ENCODE measurements around the gene ATXN1.
"Not testable (repeated sequence)": the region's sequence is repeated elsewhere in the genome, so short reads cannot be mapped to it uniquely, and the experiment has no call there.

ATXN1 gene

DNA sequence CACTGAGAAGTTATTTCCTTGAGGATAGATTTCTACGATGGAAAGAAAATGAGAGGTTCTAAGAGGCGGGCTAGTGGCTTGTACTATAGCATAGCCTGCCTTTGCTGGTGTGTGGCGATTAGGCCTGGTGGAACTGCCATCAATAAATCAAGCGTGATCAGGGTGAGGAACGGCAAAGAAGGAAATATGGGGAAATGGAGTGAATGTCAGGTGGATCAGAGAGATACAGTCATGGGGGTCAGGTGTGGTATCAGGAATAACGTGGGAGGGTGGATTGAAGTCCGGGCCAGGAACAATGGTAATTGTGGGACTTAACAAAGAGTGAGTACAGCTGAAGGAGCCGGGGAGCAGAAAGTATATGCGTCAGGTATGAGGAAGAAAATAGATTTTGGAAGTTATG, 500.7 kb downstream of the ATXN1 start:
- DNase-seq: not testable (repeated sequence)

- DNase-seq: not testable (repeated sequence)
These were observed 501.7 kb downstream of the ATXN1 start for GRCh38 chr6:16259604-16260003.

- DNase-seq: no peak
These were observed 502.6 kb downstream of the ATXN1 start for GRCh38 chr6:16258709-16259075.

DNA sequence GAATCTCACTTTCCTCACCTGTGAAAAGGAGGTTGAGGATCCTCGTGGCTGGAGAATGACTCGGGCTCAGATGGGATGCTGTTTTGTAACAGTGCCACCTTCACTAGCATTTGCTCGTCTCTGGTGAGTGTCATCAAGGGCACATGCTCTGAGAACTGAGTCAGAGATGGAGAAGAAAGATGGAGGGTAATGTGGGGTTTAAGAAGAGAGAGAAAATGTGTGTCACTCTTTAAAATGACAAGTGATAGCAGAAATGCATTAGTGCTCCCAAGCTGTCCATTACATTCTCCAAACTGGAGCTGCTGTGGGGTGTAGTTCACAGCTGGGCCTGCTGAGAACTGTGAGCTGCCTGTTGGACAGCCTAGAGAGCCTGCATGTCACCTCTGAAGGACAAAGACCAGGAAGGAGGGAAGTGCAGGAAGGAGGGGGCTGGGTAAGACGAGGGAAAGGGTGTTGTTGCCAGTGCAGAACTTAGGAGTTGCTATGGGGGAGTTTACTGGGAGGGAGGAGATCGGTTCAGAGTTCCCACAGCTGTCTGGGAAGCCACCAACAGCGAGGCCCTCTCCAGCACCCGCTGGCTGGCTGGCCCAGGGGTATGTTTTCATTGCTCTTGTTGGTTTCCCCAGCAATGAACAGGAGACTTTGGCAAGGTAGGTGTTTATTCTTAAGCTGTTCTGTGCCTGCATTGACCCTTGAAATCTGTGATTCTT, 503.1 kb downstream of the ATXN1 start:
- no peak for DNase-seq

DNA sequence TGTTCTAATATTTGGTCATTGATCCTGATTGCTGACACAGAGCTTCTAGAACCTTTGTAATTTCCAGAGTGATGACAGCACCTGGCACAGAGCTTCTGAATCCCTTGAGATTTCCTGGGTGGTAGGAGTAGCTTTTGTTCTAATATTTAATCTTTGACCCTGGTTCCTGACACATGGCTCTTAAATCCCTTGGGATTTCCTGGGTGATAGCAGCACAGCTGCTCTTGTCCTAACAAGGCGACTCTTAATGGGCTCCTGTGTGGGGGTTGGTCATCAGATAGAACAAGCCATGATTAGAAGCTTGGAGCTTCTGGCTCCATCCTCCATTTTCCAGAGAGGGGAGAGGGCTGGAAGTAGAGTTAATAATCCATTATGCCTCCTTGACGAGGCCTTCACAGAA, 504.5 kb downstream of the ATXN1 start:
- no peak for DNase-seq

DNA sequence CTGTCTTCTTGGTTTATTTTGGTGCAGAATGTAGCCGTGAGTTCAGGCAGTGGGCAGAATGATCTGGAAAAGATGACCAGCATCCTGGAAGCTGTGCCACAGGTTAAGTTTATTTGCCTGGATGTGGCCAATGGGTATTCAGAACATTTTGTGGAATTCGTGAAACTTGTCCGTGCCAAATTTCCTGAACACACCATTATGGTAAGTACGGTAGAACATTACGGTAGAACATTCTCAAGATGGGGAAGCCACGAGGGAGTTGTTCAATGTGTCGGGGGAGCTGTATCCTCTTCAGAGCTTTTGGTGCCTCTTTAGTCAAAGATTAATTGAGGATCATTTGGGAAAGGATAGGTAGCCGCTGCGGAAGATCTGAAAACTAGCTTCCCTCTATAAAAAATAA, 506.7 kb downstream of the ATXN1 start:
- no peak for DNase-seq

DNA sequence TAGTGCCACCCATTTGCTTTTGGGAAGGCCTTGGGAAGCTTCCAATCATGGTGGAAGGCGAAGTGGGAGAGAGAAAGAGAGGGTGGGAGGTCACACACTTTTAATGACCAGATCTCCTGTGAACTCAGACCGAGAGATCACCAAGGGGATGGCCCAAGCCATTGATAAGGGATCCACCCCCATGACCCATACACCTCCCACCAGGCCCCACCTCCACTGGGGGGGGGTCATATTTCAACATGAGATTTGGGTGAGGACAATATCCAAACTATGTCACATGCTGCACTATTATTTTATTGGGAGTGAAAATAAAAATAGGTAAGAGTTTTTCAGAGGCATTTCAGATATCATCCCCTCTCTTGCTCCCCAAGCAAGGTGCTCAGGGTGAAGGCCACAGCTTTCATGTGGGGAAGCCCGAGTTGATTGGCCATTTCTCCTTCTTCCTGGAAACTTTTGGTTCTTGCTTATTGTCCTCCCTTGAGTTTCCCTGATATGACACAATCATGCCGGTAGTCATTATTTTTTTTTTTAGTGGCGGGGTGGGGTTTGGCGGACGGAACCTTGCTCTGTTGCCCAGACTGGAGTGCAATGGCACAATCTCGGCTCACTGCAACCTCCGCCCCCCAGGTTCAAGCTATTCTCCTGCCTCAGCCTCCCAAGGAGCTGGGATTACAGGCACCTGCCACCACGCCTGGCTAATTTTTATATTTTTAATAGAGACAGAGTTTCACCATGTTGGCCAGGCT, 507.7 kb downstream of the ATXN1 start:
- DNase-seq: no peak

- DNase-seq: no peak
These were observed 508.5 kb downstream of the ATXN1 start for GRCh38 chr6:16252686-16253299.

- no peak for DNase-seq
These were observed 509.6 kb downstream of the ATXN1 start for GRCh38 chr6:16251706-16252105.

DNA sequence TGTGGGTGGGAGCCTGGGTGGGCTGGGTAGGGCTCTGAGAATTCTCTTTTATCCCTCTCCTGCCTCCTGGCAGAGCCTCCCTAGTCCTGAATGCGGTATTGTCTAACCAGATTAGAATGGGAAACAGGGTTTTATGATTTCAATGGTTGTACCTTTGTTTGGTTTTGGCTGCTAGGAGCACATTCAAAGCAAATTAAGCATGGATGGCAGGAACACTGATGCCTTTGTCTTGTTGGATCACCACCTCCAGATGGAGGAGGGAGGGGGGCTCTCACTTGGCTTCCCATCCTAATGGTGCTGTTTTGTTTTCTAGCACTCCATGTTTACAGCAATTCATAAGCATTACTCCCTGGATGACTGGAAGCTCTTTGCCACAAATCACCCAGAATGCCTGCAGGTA, 511.3 kb downstream of the ATXN1 start:
- DNase-seq: no peak
